Stimulated activated CD4-positive, alpha-beta T cell treated with anti-CD3 and anti-CD28 coated beads, TNF-alpha, amount 100 ng/mL, for 4 hours (primary cell): Measurements from ENCODE around the gene DNPH1.

Experiments used
- DNase-seq, 3 experiments: peaks; one replicate each; pipeline ENCODE4 v3.0.0-alpha.2; 2020; ENCODE audit warnings: low read depth in 3 of 3

Gene DNPH1

DNA sequence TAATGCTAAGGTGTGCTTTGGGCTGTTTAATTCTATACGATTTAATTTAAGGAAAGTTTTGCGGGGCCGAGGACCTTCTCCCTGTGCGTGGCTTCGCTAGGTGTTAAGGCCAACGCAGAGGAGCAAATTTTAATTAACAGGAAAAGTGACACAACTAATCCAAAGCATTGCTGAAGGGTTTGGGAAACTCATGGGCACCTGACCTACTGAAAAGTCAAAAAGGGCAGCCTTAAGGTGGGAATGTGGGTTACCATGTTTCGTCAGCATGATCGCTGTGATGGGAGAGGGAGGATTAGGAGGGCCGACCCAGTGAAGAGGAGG is 47.7 kb downstream of the DNPH1 start:
- DNase-seq: no peak

DNA sequence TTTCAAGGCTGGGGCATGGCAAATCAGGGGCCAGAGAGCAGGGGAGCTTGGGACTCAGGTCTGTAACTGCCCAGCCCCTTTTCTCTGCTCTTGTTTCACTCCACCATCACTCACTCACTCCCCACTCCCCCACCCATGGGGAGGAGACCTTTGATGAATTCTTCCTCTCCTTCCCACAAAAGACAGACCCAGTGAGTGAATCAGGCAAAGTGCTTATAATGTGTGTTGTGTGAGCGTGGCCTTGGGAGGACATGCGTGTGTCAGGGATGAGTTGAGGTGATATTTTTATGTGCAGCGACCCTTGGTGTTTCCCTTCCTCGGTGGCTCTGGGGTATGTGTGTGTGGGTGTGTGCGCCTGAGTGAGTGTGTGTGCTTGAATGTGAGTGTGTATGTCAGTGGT is 48.3 kb downstream of the DNPH1 start:
- DNase-seq: no peak

GRCh38 chr6:43180058-43180457 is 49.2 kb downstream of the DNPH1 start:
- DNase-seq: no peak

DNA sequence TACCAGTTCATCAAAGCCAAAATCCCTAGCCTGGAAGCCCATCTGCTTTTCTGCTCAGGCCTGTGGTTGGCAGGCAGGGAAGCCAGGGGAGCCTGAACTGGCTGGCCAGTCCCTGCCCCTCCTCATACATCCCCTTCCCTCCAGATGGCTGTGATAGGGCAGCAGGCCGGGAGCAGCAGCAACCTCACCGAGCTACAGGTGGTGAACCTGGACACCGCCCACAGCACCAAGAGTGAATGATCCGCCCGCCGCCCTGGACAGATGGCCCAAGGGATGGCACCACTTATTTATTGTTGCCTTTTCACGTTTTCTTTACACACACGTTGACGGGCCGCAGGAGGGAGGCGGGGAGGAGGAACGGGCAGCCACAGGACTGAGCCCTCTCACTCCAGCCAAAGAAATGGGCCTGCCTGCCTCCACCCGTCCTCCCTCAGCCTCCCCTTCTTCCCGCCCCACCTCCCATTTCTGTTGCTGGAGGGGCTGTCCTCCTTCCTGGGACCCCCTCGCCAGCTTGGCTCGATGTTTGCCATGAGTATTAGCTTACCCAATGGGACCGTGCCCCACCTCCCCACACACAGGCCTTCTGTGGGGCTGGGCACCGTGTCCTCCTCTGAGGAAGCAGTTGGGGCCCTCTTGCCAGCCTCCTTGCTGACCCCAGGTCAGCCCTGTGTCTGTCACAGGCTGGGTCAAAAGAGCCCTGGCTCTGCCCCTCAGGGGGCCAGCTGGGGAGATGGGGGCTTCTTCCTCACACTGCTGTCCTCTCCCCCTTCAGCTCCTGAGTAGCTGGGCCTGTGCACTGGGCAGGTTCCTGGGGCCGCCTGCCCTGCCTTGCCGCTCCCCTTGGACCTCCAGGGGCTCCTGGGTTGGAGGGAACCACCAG is 50.1 kb downstream of the DNPH1 start:
- DNase-seq: no peak

DNA sequence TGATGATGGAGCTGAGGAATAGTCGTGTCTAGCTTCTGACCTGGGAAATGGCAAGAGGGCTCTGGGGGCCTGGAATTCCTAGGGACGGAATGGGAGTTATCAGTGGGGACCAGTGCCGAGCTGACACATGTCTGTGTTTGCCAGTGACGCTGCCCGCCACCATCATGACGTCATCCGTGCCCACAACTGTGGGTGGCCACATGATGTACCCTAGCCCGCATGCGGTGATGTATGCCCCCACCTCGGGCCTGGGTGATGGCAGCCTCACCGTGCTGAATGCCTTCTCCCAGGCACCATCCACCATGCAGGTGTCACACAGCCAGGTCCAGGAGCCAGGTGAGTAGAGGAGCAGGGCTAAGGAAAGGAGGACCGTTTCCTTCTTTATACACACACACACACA is 51.1 kb downstream of the DNPH1 start:
- DNase-seq: no peak

GRCh38 chr6:43176423-43176786 is 52.9 kb downstream of the DNPH1 start:
- no peak for DNase-seq

DNA sequence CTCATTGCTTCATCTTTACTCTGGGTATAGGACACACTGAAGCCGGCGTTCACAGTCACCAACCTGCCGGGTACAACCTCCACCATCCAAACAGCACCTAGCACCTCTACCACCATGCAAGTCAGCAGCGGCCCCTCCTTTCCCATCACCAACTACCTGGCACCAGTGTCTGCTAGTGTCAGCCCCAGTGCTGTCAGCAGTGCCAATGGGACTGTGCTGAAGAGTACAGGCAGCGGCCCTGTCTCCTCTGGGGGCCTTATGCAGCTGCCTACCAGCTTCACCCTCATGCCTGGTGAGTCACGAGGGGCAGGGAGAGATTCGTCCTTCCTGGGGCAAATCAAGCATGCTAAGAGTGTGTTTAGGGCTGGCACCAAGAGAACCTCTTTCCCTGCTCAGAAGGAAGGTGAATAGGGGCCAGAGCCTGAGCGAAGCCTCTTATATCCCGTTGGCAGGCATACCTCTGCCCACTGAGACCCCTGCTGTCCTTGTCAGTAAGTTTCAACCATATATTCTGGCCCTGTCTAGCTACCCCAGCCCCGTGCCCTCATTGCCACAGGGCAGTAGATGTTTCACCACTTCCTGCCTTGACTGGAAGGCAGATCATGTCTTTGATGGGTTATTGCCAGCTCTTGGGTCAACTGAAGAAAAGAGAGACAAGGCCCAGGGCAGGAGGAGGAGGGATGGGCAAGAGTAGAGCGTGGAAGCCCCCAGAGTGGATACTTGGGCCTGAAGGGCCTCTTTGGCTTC is 53.4 kb downstream of the DNPH1 start:
- no peak for DNase-seq
